A673 (cell line): ENCODE measurements around the gene TNS3.

Experiments used
- CTCF ChIP-seq: fragments of 300-800, 200-600 bp; sonication (generic); conservative IDR thresholded peaks from 2 replicates; pipeline ENCODE4 v1.5.1; 2017; ENCODE audit warnings: low read depth, mild to moderate bottlenecking, antibody characterized with exemption, low read length, moderate library complexity, mixed read lengths
- EZH2 ChIP-seq: fragments of 200-600 bp; sonication (generic); IDR thresholded peaks from 2 replicates; pipeline ENCODE4 v1.6.1; 2017; ENCODE audit warnings: borderline replicate concordance, low read depth, mild to moderate bottlenecking, mixed read lengths, antibody characterized with exemption, low read length; ENCODE audit not compliant: poor library complexity, severe bottlenecking

GRCh38 chr7:47266799-47267198, 315.1 kb downstream of the TNS3 start:
- TF ChIP-seq CTCF (no peak), EZH2 (no peak)
